ENCODE measurements around the gene TET2. TPM values are rescaled to one million over a fixed set of nuclear protein-coding genes. Genes with fewer than 3 reads are reported as not detected.

Gene TET2
- total RNA-seq, 4 donors from 2014 or later = 22.0 to 31.5 (median 28.0) TPM

- no peak overlapping the region for H3K27ac ChIP-seq (replicated peaks in 1 of 4)
- TF ChIP-seq POLR2A (IDR thresholded peaks at IDR 0.05; ENCODE audit: low read depth) = no peak
- no peak for TF ChIP-seq POLR2AphosphoS5 (IDR thresholded peaks at IDR 0.05)
- no peak for TF ChIP-seq EP300 (IDR thresholded peaks at IDR 0.05)
- TF ChIP-seq, protein P1, sequence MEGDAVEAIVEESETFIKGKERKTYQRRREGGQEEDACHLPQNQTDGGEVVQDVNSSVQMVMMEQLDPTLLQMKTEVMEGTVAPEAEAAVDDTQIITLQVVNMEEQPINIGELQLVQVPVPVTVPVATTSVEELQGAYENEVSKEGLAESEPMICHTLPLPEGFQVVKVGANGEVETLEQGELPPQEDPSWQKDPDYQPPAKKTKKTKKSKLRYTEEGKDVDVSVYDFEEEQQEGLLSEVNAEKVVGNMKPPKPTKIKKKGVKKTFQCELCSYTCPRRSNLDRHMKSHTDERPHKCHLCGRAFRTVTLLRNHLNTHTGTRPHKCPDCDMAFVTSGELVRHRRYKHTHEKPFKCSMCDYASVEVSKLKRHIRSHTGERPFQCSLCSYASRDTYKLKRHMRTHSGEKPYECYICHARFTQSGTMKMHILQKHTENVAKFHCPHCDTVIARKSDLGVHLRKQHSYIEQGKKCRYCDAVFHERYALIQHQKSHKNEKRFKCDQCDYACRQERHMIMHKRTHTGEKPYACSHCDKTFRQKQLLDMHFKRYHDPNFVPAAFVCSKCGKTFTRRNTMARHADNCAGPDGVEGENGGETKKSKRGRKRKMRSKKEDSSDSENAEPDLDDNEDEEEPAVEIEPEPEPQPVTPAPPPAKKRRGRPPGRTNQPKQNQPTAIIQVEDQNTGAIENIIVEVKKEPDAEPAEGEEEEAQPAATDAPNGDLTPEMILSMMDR (IDR thresholded peaks at IDR 0.05) = no peak
- intact Hi-C loops (cut with DNase I) = no loop called here
- no peaks in the 10 kb centered on the region for H3K36me3 ChIP-seq
- DNase-seq (ENCODE audit: extremely low spot score) = no peak
- H3K9me3 ChIP-seq = no peaks in the 10 kb centered on the region
- H3K27me3 ChIP-seq = no peaks in the 10 kb centered on the region
- no peaks in the 10 kb centered on the region for H3K4me1 ChIP-seq
- H3K4me3 ChIP-seq = no peak overlapping the region
- WGBS = 80% methylated on average over 1 of the region's 1 CpG
These were observed 34.4 kb upstream of the TET2 start for GRCh38 chr4:105112274-105112673.

DNA sequence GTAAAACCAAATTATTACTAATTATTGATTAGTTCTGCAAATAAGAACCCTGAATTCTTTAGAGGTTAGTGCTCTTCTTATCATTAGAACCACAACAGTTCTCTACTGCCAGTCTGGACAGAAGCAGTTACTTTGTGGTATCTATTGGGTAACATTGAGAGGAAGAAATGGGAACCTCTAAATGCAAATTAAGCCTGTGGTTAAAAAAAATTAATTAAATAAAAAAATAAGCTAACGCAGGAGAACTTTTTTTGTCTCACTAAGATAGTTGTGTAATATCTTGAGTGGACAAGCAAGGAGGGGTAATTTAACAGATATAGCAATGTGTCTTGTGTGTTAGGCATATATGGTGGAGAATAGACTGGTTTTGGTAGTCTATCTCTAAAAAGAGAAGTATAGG, 32.9 kb upstream of the TET2 start:
- TF ChIP-seq, protein P1 (IDR thresholded peaks at IDR 0.05) = no peak
- TF ChIP-seq POLR2A (IDR thresholded peaks at IDR 0.05; ENCODE audit: low read depth) = no peak
- no peak for TF ChIP-seq POLR2AphosphoS5 (IDR thresholded peaks at IDR 0.05)
- no peak for TF ChIP-seq EP300 (IDR thresholded peaks at IDR 0.05)
- intact Hi-C loops (cut with DNase I) = no loop called here
- no peaks in the 10 kb centered on the region for H3K36me3 ChIP-seq
- no peaks in the 10 kb centered on the region for H3K9me3 ChIP-seq
- WGBS = 64% methylated on average over 1 of the region's 1 CpG
- H3K4me1 ChIP-seq = no peaks in the 10 kb centered on the region
- DNase-seq (ENCODE audit: extremely low spot score) = no peak
- no peaks in the 10 kb centered on the region for H3K27me3 ChIP-seq
- no peak overlapping the region for H3K4me3 ChIP-seq
- H3K27ac ChIP-seq (replicated peaks in 1 of 4) = no peak overlapping the region

DNA sequence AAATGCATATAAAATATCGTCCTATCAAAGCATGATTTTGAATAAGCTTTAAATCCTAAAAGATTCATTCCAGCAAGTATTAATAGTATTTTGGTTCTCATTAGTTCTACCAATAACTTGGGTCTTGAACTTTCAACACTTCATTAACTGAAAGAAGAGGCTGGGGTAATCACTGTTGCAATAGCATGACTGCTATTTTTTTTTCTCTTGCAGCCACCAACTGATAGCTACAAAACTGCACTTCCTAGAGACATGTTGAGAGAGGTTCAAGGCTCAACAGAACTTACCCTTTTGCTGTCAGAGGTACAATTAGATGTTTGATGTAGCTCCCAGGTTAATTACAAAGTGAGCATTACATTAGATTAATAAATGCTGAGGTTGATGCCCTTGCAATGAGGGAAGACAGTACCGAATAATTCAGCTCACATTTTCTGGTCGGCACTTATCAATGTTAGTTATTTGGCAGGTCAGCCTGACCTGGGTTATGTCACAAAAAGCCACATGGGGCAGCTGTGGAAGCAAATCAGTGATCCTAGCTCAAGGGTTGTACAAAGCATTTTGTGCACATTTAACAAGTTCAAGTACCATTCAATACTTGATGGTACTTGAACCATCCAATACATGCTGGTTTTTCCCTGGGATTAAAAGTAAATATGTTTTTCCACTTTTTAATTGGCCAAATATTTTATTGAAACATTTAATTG, 29.9 kb upstream of the TET2 start:
- TF ChIP-seq POLR2A (IDR thresholded peaks at IDR 0.05; ENCODE audit: low read depth) (no peak), POLR2AphosphoS5 (IDR thresholded peaks at IDR 0.05) (no peak), EP300 (IDR thresholded peaks at IDR 0.05) (no peak)
- TF ChIP-seq, protein P1 (IDR thresholded peaks at IDR 0.05) = no peak
- Histone ChIP-seq H3K4me1 (no peaks in the 10 kb centered on the region), H3K9me3 (no peaks in the 10 kb centered on the region), H3K27me3 (no peaks in the 10 kb centered on the region), H3K27ac (replicated peaks in 1 of 4) (no peak overlapping the region), H3K36me3 (no peaks in the 10 kb centered on the region), H3K4me3 (no peak overlapping the region)
- WGBS = 80% methylated on average over 3 of the region's 3 CpGs
- intact Hi-C loops (cut with DNase I) = no loop called here
- DNase-seq (ENCODE audit: extremely low spot score) = no peak

- no peak for DNase-seq (ENCODE audit: extremely low spot score)
- Histone ChIP-seq H3K4me3 (no peak overlapping the region), H3K27ac (replicated peaks in 1 of 4) (no peak overlapping the region), H3K9me3 (no peaks in the 10 kb centered on the region), H3K4me1 (no peaks in the 10 kb centered on the region), H3K27me3 (no peaks in the 10 kb centered on the region), H3K36me3 (no peaks in the 10 kb centered on the region)
- intact Hi-C loops (cut with DNase I) = no loop called here
- no peak for TF ChIP-seq EP300 (IDR thresholded peaks at IDR 0.05)
- no peak for TF ChIP-seq POLR2A (IDR thresholded peaks at IDR 0.05; ENCODE audit: low read depth)
- TF ChIP-seq, protein P1 (IDR thresholded peaks at IDR 0.05) = no peak
- no peak for TF ChIP-seq POLR2AphosphoS5 (IDR thresholded peaks at IDR 0.05)
These were observed 27.3 kb upstream of the TET2 start for GRCh38 chr4:105119356-105119755.

DNA sequence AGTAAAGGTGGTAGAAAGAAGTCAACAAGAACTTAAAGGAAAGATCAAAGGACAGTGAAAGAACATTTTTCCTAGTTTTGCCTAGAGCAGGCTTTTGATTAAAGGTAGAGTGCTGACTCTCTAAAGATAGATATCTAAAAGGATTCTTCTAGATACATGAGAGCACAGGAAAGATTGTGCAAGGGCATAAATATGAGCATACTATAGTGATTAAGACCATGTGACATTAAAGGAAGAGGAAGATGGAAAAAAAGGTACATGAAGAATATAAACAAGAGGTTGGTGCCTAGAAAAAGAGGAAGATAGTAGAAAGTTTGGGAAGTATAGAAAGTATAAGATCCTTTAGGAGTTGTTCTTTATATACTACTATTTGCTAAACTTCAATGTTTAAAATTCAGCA, 26.1 kb upstream of the TET2 start:
- TF ChIP-seq POLR2AphosphoS5 (IDR thresholded peaks at IDR 0.05) (no peak), EP300 (IDR thresholded peaks at IDR 0.05) (no peak), POLR2A (IDR thresholded peaks at IDR 0.05; ENCODE audit: low read depth) (no peak)
- TF ChIP-seq, protein P1 (IDR thresholded peaks at IDR 0.05) = no peak
- H3K4me3 ChIP-seq = no peak overlapping the region
- no peaks in the 10 kb centered on the region for H3K4me1 ChIP-seq
- no peak overlapping the region for H3K27ac ChIP-seq (replicated peaks in 1 of 4)
- no peaks in the 10 kb centered on the region for H3K36me3 ChIP-seq
- DNase-seq (ENCODE audit: extremely low spot score) = no peak
- H3K27me3 ChIP-seq = no peaks in the 10 kb centered on the region
- H3K9me3 ChIP-seq = no peaks in the 10 kb centered on the region
- intact Hi-C loops (cut with DNase I) = no loop called here
